Uterine smooth muscle cell (primary cell): ENCODE data around the gene OR2D2. TPM values are rescaled to one million over a fixed set of nuclear protein-coding genes. Genes with fewer than 3 reads are reported as not detected.

ENCODE experiments used
- total RNA-seq: library from RNA; depleted of rRNA; stranded (reverse); fragments of >200 nt; gene quantifications from 2 replicates; pipeline ENCODE4 v1.2.3, GENCODE V29; 2014

The OR2D2 gene, protein sequence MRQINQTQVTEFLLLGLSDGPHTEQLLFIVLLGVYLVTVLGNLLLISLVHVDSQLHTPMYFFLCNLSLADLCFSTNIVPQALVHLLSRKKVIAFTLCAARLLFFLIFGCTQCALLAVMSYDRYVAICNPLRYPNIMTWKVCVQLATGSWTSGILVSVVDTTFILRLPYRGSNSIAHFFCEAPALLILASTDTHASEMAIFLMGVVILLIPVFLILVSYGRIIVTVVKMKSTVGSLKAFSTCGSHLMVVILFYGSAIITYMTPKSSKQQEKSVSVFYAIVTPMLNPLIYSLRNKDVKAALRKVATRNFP
- 0.50 and 1.5 TPM in 2 replicates for total RNA-seq

DNA sequence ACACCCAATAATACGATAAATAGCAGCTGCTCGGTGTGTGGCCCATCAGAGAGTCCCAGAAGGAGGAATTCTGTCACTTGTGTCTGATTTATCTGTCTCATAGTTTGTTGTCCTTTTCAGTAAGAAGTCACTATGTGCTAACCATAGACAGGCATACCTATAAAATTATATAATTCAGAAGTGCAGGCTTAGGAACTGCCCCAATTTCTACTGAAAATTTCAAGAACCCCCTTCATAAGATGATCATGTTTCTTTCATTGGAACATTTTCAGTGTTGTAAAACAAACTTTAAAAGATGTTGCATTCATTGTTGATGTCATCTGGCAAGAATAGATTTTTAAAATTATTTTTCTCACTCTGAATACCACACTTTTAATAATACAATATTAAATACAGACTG lies at the start of gene OR2D2:
Gene OR2D2 (minus strand): TSS at position 101 of the 400 bp plus-strand sequence. CDS start 0 bp downstream, at position 101.

DNA sequence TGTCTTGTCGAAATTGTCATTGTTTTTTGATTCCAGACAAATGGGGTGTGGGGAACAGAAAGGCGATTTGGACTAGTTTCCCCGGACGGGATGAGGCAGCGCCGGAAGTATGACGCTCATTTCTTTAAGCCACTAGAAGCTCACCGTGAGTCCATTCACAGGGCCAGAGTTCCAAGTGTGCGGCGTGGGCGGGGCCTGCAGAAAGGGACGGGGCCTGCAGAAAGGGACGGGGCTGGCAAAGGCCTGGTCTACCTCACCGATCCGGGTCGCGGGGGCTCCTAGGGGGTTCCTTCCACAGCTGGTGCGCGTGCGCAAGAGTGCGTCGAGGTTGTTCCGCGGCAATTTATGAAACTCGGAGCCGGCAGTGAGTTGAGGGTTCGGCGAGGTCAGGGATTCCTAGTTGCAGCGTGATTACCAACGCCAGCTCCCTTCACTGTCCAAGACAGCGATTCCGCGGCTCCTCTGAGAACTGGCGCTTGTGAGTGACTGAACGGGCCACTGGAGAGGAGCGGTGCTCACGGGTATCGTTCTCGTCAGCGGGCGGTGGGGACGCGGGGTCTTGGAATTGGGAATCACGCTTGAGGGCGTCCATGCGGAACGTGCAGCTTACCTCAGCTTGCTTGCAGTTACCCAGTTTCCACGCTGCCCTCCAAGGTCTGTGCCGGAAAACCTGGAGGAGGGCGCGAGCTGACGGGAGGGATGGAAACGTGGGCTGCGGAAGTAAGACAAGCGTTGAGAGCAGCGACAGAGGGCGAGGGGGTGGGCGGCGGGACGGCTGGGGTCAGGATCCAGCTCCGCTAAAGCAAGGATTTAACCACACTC lies 34.1 kb upstream of the OR2D2 start, which contains the start of gene ZNF215:
Gene ZNF215 (plus strand): TSS at position 219 of the 822 bp plus-strand sequence. CDS start 5,847 bp downstream, outside the sequence.

DNA sequence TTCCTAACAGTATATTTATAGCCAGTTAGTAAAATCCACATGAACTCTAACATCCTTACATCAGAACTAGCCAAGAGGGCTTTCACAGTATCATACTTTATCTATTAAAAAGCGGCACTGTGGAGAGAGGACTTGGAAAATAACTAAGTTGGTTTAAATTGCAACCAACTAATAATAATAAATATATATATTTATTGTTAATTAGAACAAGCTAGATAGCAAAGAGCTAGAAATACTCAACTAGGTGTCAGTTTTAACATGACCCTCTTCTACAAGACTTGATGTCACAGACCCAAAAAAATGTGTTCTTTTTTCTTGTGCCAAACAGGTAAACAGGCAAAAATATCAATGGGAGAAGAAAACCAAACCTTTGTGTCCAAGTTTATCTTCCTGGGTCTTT lies 28.4 kb upstream of the OR2D2 start, which contains the start of gene OR2D3:
Gene OR2D3 (plus strand): TSS at position 301 of the 400 bp plus-strand sequence. CDS start 0 bp downstream, at position 301.

DNA sequence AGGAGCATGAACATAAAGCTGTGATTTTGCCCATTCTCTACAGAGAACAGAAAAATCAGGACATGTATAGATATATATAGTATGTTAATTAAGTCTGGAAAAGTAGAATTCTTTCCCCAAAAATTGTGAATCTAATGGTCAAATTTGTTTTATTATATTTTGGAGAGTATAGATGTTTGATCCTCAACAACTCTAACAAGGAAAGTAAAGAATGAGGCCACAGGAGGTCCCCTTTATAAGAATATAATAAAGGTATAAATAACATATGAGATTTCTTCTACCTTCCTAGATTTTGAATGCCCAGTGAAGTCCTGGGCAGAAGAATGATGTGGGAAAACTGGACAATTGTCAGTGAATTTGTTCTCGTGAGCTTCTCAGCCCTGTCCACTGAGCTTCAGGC lies 16.0 kb downstream of the OR2D2 start, which contains the start of gene OR10A4:
Gene OR10A4 (plus strand): TSS at position 301 of the 400 bp plus-strand sequence. CDS start 23 bp downstream, at position 324.

DNA sequence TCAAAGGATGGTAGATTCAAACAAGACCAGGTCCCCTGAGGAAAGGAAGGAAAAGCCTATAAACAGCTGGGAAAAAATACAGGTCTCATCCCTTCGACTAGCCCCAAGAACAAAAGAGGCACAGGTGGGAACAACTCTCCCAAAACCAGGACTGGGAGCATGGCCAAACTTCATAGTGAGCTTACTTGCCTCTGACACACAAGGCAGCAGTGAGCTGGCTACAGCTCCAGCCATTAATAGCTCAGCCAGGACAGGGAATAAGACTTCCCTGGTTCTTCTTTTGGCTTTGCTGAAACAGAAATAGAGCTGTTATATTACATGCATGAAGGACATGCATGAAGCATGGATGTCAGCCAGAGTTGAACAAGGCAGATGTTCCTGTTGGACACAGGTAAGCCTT lies 29.3 kb downstream of the OR2D2 start, which contains the start of gene OR10A2:
Gene OR10A2 (plus strand): TSS at position 97 of the 400 bp plus-strand sequence. CDS start 6,698 bp downstream, outside the sequence.

DNA sequence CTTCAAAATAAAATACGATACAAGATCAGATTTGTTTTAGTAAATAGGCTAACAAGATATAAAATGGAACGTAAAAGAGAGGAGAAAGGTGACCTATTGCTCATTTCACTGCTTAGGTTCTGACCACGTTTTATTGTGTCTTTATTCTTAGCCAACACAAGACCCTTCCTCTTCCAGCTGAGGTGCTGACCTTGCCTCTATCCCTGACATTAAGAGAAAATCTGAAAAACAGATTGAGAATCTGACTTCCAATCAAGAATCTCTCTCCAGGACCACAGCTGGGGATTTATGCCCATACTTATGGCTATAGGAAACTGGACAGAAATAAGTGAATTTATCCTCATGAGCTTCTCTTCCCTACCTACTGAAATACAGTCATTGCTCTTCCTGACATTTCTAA lies 46.9 kb downstream of the OR2D2 start, which contains the start of gene OR10A5:
Gene OR10A5 (plus strand): TSS at position 301 of the 400 bp plus-strand sequence. CDS start 0 bp downstream, at position 301.

Other genes with a start within 250 kb of the OR2D2 start
- 35.2 and 50.1 TPM in 2 replicates for gene DCHS1, start 236.7 kb downstream of the OR2D2 start, total RNA-seq
- gene MRPL17, start 209.2 kb downstream of the OR2D2 start, total RNA-seq, result 112 and 118 TPM in 2 replicates
- 0.12 and 0.55 TPM in 2 replicates for gene OR2AG2, start 120.5 kb downstream of the OR2D2 start, total RNA-seq
- gene OR2AG1, start 109.5 kb downstream of the OR2D2 start, total RNA-seq, result not detected in 2 replicates
- 0.37 and 0.55 TPM in 2 replicates for gene OR6A2, start 92.8 kb downstream of the OR2D2 start, total RNA-seq
- gene OR10A5, start 46.8 kb downstream of the OR2D2 start, total RNA-seq, result not detected in 2 replicates
- gene OR10A2, start 29.4 kb downstream of the OR2D2 start, total RNA-seq, result not detected in 2 replicates
- not detected in 2 replicates for gene OR10A4, start 15.9 kb downstream of the OR2D2 start, total RNA-seq
- gene OR2D3, start 28.5 kb upstream of the OR2D2 start, total RNA-seq, result not detected in 2 replicates
- 10.4 and 10.6 TPM in 2 replicates for gene ZNF215, start 33.9 kb upstream of the OR2D2 start, total RNA-seq
- 5.6 and 7.0 TPM in 2 replicates for gene ZNF214, start 127.8 kb upstream of the OR2D2 start, total RNA-seq
- 0.50 and 0.66 TPM in 2 replicates for gene NLRP14, start 128.0 kb upstream of the OR2D2 start, total RNA-seq
- gene RBMXL2, start 196.5 kb upstream of the OR2D2 start, total RNA-seq, result 0.11 and 0.25 TPM in 2 replicates